ENCODE results near the gene MISP3. TPM values are rescaled to one million over a fixed set of nuclear protein-coding genes. Genes with fewer than 3 reads are reported as not detected.
"Not testable (repeated sequence)": the region's sequence is repeated elsewhere in the genome, so short reads cannot be mapped to it uniquely, and the experiment has no call there.

Gene MISP3
- total and polyA plus RNA-seq, 2 donors from 2014 or later: 8.7 to 32.0 TPM

GRCh38 chr19:14031719-14032480 lies 40.7 kb upstream of the MISP3 start, which contains the start of gene IL27RA:
Gene IL27RA (plus strand): TSS chr19:14031762. CDS start chr19:14031873, 111 bp downstream.
- Histone ChIP-seq H3K27me3 (ENCODE audit: control insufficient read depth, insufficient read depth, low read length) (no peaks in the 10 kb centered on the region), H3K4me3 (ENCODE audit: low read length in 3 of 3) (peak within 1 kb of the TSS; percentile 37 to 63 (median 63)), H3K36me3 (ENCODE audit: control insufficient read depth in 2 of 3, insufficient read depth in 3 of 3, low read length in 3 of 3) (no peaks in the 10 kb centered on the region), H3K9ac (ENCODE audit: low read length in 3 of 3) (peak within 1 kb of the TSS in 2 of 3 donors; percentile 40 to 63), H3K4me1 (ENCODE audit: control insufficient read depth in 2 of 3, insufficient read depth in 2 of 3, low read depth in 1 of 3, low read length in 3 of 3) (peaks cover 0 to 4% (median 0%) of the 10 kb centered on the region in 3 donors), H3K27ac (ENCODE audit: low read depth in 2 of 2, low read length in 2 of 2) (no peak within 1 kb of the TSS), H3K9me3 (ENCODE audit: control insufficient read depth in 2 of 3, insufficient read depth in 1 of 3, low read length in 3 of 3) (no peaks in the 10 kb centered on the region)
- DNase-seq (peak; percentile 78 to 88 (median 81)), FAIRE-seq (no peak)
- TF ChIP-seq, protein P1, sequence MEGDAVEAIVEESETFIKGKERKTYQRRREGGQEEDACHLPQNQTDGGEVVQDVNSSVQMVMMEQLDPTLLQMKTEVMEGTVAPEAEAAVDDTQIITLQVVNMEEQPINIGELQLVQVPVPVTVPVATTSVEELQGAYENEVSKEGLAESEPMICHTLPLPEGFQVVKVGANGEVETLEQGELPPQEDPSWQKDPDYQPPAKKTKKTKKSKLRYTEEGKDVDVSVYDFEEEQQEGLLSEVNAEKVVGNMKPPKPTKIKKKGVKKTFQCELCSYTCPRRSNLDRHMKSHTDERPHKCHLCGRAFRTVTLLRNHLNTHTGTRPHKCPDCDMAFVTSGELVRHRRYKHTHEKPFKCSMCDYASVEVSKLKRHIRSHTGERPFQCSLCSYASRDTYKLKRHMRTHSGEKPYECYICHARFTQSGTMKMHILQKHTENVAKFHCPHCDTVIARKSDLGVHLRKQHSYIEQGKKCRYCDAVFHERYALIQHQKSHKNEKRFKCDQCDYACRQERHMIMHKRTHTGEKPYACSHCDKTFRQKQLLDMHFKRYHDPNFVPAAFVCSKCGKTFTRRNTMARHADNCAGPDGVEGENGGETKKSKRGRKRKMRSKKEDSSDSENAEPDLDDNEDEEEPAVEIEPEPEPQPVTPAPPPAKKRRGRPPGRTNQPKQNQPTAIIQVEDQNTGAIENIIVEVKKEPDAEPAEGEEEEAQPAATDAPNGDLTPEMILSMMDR (IDR thresholded peaks at IDR 0.05; ENCODE audit: borderline replicate concordance, extremely low read depth, insufficient read depth): peak; percentile 45
- intact Hi-C loops (cut with DNase I): no loop called here

DNA sequence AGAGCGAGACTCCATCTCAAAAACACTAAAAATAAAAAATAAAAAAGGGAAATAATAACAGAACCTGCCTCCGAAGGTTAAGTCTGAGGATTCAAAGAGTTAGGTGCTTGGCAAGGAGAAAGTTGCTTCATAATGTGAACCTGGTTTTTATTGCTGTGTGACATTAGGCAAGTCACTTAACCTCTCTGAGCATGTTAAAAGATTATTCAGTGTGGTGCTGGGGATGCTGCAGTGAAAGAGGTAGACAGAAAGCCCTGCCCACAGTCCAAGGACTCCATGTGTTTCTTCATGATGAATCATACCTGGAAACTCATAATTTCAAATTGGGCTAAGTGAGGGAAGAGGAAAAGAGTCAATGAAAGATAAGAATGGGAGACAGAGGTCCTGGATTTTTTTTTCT lies 38.6 kb upstream of the MISP3 start:
- no peaks in the 10 kb centered on the region for H3K9me3 ChIP-seq (ENCODE audit: control insufficient read depth in 2 of 3, insufficient read depth in 1 of 3, low read length in 3 of 3)
- H3K36me3 ChIP-seq (ENCODE audit: control insufficient read depth in 2 of 3, insufficient read depth in 3 of 3, low read length in 3 of 3): no peaks in the 10 kb centered on the region
- intact Hi-C loops (cut with DNase I): no loop called here
- no peak for DNase-seq
- H3K27ac ChIP-seq (ENCODE audit: low read depth in 2 of 2, low read length in 2 of 2): no peak overlapping the region
- H3K9ac ChIP-seq (ENCODE audit: low read length in 3 of 3): no peak overlapping the region
- FAIRE-seq: no peak
- H3K27me3 ChIP-seq (ENCODE audit: control insufficient read depth, insufficient read depth, low read length): no peaks in the 10 kb centered on the region
- TF ChIP-seq, protein P1 (IDR thresholded peaks at IDR 0.05; ENCODE audit: borderline replicate concordance, extremely low read depth, insufficient read depth): no peak
- peaks cover 0 to 4% (median 0%) of the 10 kb centered on the region in 3 donors for H3K4me1 ChIP-seq (ENCODE audit: control insufficient read depth in 2 of 3, insufficient read depth in 2 of 3, low read depth in 1 of 3, low read length in 3 of 3)
- H3K4me3 ChIP-seq (ENCODE audit: low read length in 3 of 3): no peak overlapping the region

DNA sequence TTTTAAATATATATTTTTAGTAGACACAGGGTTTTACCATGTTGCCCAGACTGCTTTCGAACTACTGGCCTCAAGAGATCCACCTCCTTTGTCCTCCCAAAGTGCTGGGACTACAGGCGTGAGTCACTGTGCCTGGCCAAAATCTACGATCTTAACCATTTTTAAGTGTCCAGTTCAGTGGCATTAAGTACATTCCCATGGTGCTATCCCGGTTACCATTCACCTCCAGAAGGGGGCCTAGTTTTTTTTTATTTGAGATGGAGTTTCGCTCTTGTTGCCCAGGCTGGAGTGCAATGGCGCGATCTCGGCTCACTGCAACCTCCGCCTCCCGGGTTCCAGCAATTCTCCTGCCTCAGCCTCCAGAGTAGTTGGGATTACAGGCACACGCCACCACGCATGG lies 37.4 kb upstream of the MISP3 start:
- H3K9ac ChIP-seq (ENCODE audit: low read length in 3 of 3); H3K9me3 ChIP-seq (ENCODE audit: control insufficient read depth in 2 of 3, insufficient read depth in 1 of 3, low read length in 3 of 3); H3K4me3 ChIP-seq (ENCODE audit: low read length in 3 of 3); H3K36me3 ChIP-seq (ENCODE audit: control insufficient read depth in 2 of 3, insufficient read depth in 3 of 3, low read length in 3 of 3); H3K27me3 ChIP-seq (ENCODE audit: control insufficient read depth, insufficient read depth, low read length); H3K27ac ChIP-seq (ENCODE audit: low read depth in 2 of 2, low read length in 2 of 2); FAIRE-seq; H3K4me1 ChIP-seq (ENCODE audit: control insufficient read depth in 2 of 3, insufficient read depth in 2 of 3, low read depth in 1 of 3, low read length in 3 of 3); DNase-seq; intact Hi-C loops (cut with DNase I): not testable (repeated sequence)

DNA sequence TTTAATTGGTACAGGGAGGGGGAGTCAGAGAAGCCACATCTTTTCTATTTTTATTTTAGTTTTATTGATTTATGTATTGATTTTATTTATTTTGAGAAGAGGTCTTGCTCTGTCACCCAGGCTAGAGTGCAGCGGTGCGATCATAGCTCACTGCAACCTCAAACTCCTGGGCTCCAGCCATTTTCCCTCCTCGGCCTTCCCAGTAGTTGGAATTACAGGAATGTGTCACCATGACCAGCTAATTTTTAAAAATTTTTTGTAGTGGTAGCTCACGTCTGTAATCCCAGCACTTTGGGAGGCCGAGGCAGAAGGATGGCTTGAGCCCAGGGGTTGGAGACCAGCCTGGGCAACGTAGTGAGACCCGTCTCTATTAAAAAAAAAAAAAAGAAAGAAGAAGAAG lies 36.9 kb upstream of the MISP3 start:
- DNase-seq (no peak), FAIRE-seq (no peak)
- H3K27me3 ChIP-seq (ENCODE audit: control insufficient read depth, insufficient read depth, low read length): no peaks in the 10 kb centered on the region
- no peak overlapping the region for H3K4me3 ChIP-seq (ENCODE audit: low read length in 3 of 3)
- intact Hi-C loops (cut with DNase I): no loop called here
- TF ChIP-seq, protein P1 (IDR thresholded peaks at IDR 0.05; ENCODE audit: borderline replicate concordance, extremely low read depth, insufficient read depth): no peak
- H3K4me1 ChIP-seq (ENCODE audit: control insufficient read depth in 2 of 3, insufficient read depth in 2 of 3, low read depth in 1 of 3, low read length in 3 of 3): peaks cover 0 to 4% (median 0%) of the 10 kb centered on the region in 3 donors
- no peak overlapping the region for H3K27ac ChIP-seq (ENCODE audit: low read depth in 2 of 2, low read length in 2 of 2)
- H3K9me3 ChIP-seq (ENCODE audit: control insufficient read depth in 2 of 3, insufficient read depth in 1 of 3, low read length in 3 of 3): no peaks in the 10 kb centered on the region
- no peak overlapping the region for H3K9ac ChIP-seq (ENCODE audit: low read length in 3 of 3)
- H3K36me3 ChIP-seq (ENCODE audit: control insufficient read depth in 2 of 3, insufficient read depth in 3 of 3, low read length in 3 of 3): no peaks in the 10 kb centered on the region

All from kidney (tissue), 14 donors.